Measurements from ENCODE around the gene NUCB1.

- TF ChIP-seq THAP12 (CRISPR knock-in tag; IDR thresholded peaks at IDR 0.05) = no peak
- TF ChIP-seq LARP7 (IDR thresholded peaks at IDR 0.05) = no peak
These were observed 40.8 kb downstream of the NUCB1 start for GRCh38 chr19:48940902-48941301.
